Vagina (tissue), 2 donors: Measurements from ENCODE around the gene RETREG1. TPM values are rescaled to one million over a fixed set of nuclear protein-coding genes. Genes with fewer than 3 reads are reported as not detected.

Experiments
- DNase-seq, 2 donors: peaks; one replicate each; pipeline ENCODE4 v3.0.0-alpha.2; 2017; ENCODE audit errors: extremely low spot score in 2 of 2
- H3K27ac ChIP-seq: fragments of 200-600 bp; sonication (generic); one replicate; pipeline ENCODE4 v1.5.1; 2019
- H3K27me3 ChIP-seq: fragments of 200-600 bp; sonication (generic); one replicate; pipeline ENCODE4 v1.5.1; 2019
- H3K36me3 ChIP-seq, 2 donors: fragments of 200-600 bp; sonication (generic); one replicate each; pipeline ENCODE4 v1.5.1; 2017 to 2019
- H3K4me1 ChIP-seq: fragments of 200-600 bp; sonication (generic); one replicate; pipeline ENCODE4 v1.5.1; 2019
- H3K4me3 ChIP-seq, 2 donors: fragments of 200-600 bp; sonication (generic); 1 replicate in 1 of 2; 2 replicates in 1 of 2; pipeline ENCODE4 v1.5.1; 2016 to 2019
- H3K9me3 ChIP-seq: fragments of 200-600 bp; sonication (generic); one replicate; pipeline ENCODE4 v1.5.1; 2019
- CTCF ChIP-seq, 3 experiments: fragments of 450-650 bp in 2 of 3; fragments of 200-600 bp in 1 of 3; sonication (generic) in 1 of 3; IDR thresholded peaks; one replicate each; pipeline ENCODE4 v1.5.1; 2017 to 2019; ENCODE audit warnings: antibody characterized with exemption in 3 of 3, mild to moderate bottlenecking in 2 of 3, moderate library complexity in 2 of 3
- POLR2A ChIP-seq, 2 donors: fragments of 450-650 bp; IDR thresholded peaks; one replicate each; pipeline ENCODE4 v1.6.1; 2017; ENCODE audit warnings: antibody characterized with exemption in 2 of 2, mild to moderate bottlenecking in 2 of 2, moderate library complexity in 2 of 2
- POLR2AphosphoS5 ChIP-seq, 2 donors: sonication (generic); formaldehyde crosslinking; IDR thresholded peaks; one replicate each; pipeline ENCODE4 v1.9.0; 2017; ENCODE audit warnings: antibody characterized with exemption in 2 of 2, mild to moderate bottlenecking in 2 of 2, low read depth in 1 of 2; ENCODE audit not compliant: insufficient read depth in 1 of 2
- intact Hi-C: fragments of 100-400 bp; cut with DNase I; formaldehyde crosslinking; loops from one replicate; pipeline ENCODE4 v1.15.1; 2023
- total RNA-seq: library from RNA; depleted of rRNA; stranded (reverse); fragments of >200 nt; gene quantifications from one replicate; pipeline ENCODE4 v1.2.3, GENCODE V29; 2016

RETREG1 gene
- total RNA-seq, 1 donor from 2014 or later, result 27.7 TPM

- Histone ChIP-seq H3K9me3 (no peaks in the 10 kb centered on the region), H3K27me3 (no peaks in the 10 kb centered on the region), H3K4me1 (peaks cover 8% of the 10 kb centered on the region), H3K36me3 (no peaks in the 10 kb centered on the region), H3K27ac (peak overlapping the region; percentile 6), H3K4me3 (no peak overlapping the region)
- DNase-seq, result no peak
- intact Hi-C loops, result no loop called here
- TF ChIP-seq CTCF (IDR thresholded peaks at IDR 0.05) (no peak), POLR2A (IDR thresholded peaks at IDR 0.05) (no peak), POLR2AphosphoS5 (IDR thresholded peaks at IDR 0.05; ENCODE audit: insufficient read depth in 1 of 2, low read depth in 1 of 2) (no peak)
These were observed 16.4 kb downstream of the RETREG1 start for GRCh38 chr5:16600397-16600796.

DNA sequence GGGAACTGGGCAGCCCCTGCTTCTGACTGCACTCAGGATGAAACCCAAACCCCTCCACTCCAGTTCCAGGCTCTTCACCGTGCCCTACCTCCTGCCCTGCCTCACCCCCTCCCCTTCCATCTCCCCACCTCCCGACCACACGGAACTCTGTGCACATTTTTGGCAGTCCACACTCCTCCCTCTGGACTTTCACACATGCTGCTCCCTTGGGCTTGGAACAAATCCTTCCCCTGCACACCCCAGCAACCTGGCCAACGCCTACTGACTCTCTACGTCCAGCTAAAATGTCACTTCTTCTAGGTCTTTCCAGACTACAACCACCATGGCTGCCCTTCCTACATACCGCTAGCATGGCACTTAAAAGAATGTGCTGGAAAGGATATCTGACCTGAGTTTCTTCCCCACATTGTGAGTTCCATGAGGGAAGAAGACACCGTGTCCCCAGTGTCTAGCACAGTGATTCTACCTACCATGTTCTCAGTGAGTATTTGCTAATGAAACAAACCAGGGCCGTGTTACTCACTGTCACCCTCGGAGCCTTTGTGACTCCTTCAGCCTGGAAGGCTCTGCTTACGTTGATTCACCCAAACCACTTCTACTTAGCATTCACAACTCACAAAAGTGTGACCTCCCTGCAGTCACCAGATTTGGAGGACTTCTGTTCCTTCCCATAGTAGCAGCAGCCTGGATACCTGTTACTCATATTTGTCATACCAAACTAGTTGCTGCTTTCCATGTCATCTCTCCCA lies 18.7 kb downstream of the RETREG1 start:
- Histone ChIP-seq H3K36me3 (no peaks in the 10 kb centered on the region), H3K4me3 (no peak overlapping the region), H3K27ac (peak overlapping the region; percentile 11), H3K9me3 (no peaks in the 10 kb centered on the region), H3K4me1 (peaks cover 9% of the 10 kb centered on the region), H3K27me3 (no peaks in the 10 kb centered on the region)
- TF ChIP-seq POLR2A (IDR thresholded peaks at IDR 0.05) (no peak), POLR2AphosphoS5 (IDR thresholded peaks at IDR 0.05; ENCODE audit: insufficient read depth in 1 of 2, low read depth in 1 of 2) (no peak), CTCF (IDR thresholded peaks at IDR 0.05) (no peak)
- intact Hi-C loops, result no loop called here
- DNase-seq, result no peak

GRCh38 chr5:16596581-16596940 lies 20.2 kb downstream of the RETREG1 start:
- Histone ChIP-seq H3K4me3 (no peak overlapping the region), H3K4me1 (peaks cover 9% of the 10 kb centered on the region), H3K27me3 (no peaks in the 10 kb centered on the region), H3K9me3 (no peaks in the 10 kb centered on the region), H3K36me3 (no peaks in the 10 kb centered on the region), H3K27ac (no peak overlapping the region)
- intact Hi-C loops, result no loop called here
- no peak for TF ChIP-seq CTCF (IDR thresholded peaks at IDR 0.05)
- TF ChIP-seq POLR2A (IDR thresholded peaks at IDR 0.05), result no peak
- no peak for TF ChIP-seq POLR2AphosphoS5 (IDR thresholded peaks at IDR 0.05; ENCODE audit: insufficient read depth in 1 of 2, low read depth in 1 of 2)
- no peak for DNase-seq

- intact Hi-C loops, result no loop called here
- Histone ChIP-seq H3K36me3 (no peaks in the 10 kb centered on the region), H3K27ac (no peak overlapping the region), H3K4me3 (no peak overlapping the region), H3K4me1 (peaks cover 9% of the 10 kb centered on the region), H3K27me3 (no peaks in the 10 kb centered on the region), H3K9me3 (no peaks in the 10 kb centered on the region)
- DNase-seq, result no peak
- no peak for TF ChIP-seq POLR2AphosphoS5 (IDR thresholded peaks at IDR 0.05; ENCODE audit: insufficient read depth in 1 of 2, low read depth in 1 of 2)
- TF ChIP-seq POLR2A (IDR thresholded peaks at IDR 0.05), result no peak
- TF ChIP-seq CTCF (IDR thresholded peaks at IDR 0.05), result no peak
These were observed 20.8 kb downstream of the RETREG1 start for GRCh38 chr5:16595881-16596580.

GRCh38 chr5:16593628-16594027 lies 23.2 kb downstream of the RETREG1 start:
- no peak overlapping the region for H3K4me3 ChIP-seq
- H3K9me3 ChIP-seq, result no peaks in the 10 kb centered on the region
- no peaks in the 10 kb centered on the region for H3K36me3 ChIP-seq
- H3K27me3 ChIP-seq, result no peaks in the 10 kb centered on the region
- peak overlapping the region; percentile 75 for H3K27ac ChIP-seq
- H3K4me1 ChIP-seq, result peaks cover 9% of the 10 kb centered on the region
- TF ChIP-seq CTCF (IDR thresholded peaks at IDR 0.05), result no peak
- no peak for TF ChIP-seq POLR2A (IDR thresholded peaks at IDR 0.05)
- no peak for TF ChIP-seq POLR2AphosphoS5 (IDR thresholded peaks at IDR 0.05; ENCODE audit: insufficient read depth in 1 of 2, low read depth in 1 of 2)
- no peak for DNase-seq
- intact Hi-C loops, result no loop called here
